Tibial nerve (tissue), 4 donors: Measurements from ENCODE around the gene USB1. TPM values are rescaled to one million over a fixed set of nuclear protein-coding genes. Genes with fewer than 3 reads are reported as not detected.

Experiments
- DNase-seq, 2 donors: peaks; one replicate each; pipeline ENCODE4 v3.0.0-alpha.2; 2019; ENCODE audit warnings: low spot score in 2 of 2
- H3K27ac ChIP-seq, 4 donors: fragments of 200-600 bp; sonication (generic) in 3 of 4; one replicate each; pipeline ENCODE4 v1.5.1; 2017 to 2019; ENCODE audit warnings: mild to moderate bottlenecking in 1 of 4
- H3K27me3 ChIP-seq, 2 donors: fragments of 200-600 bp; sonication (generic) in 1 of 2; one replicate each; pipeline versions ENCODE4 v1.5.1 to v1.6.0; 2017 to 2019
- H3K36me3 ChIP-seq, 3 donors: fragments of 200-600 bp; sonication (generic); one replicate each; pipeline ENCODE4 v1.5.1; 2018 to 2019
- H3K4me1 ChIP-seq, 4 donors: fragments of 200-600 bp; sonication (generic) in 3 of 4; one replicate each; pipeline ENCODE4 v1.5.1; 2017 to 2019
- H3K4me3 ChIP-seq, 4 donors: fragments of 200-600 bp; sonication (generic) in 3 of 4; one replicate each; pipeline ENCODE4 v1.5.1; 2017 to 2019; ENCODE audit warnings: mild to moderate bottlenecking in 1 of 4, moderate library complexity in 1 of 4
- H3K9me3 ChIP-seq, 4 donors: fragments of 200-600 bp; sonication (generic) in 3 of 4; one replicate each; pipeline ENCODE4 v1.5.1; 2017 to 2019
- EP300 ChIP-seq, 2 donors: sonication (generic); formaldehyde crosslinking; IDR thresholded peaks; one replicate each; pipeline ENCODE4 v1.6.1; 2017; ENCODE audit warnings: antibody characterized with exemption in 2 of 2, mild to moderate bottlenecking in 1 of 2
- POLR2A ChIP-seq, 2 donors: fragments of 450-650 bp; IDR thresholded peaks; one replicate each; pipeline ENCODE4 v1.6.1; 2017; ENCODE audit warnings: antibody characterized with exemption in 2 of 2, mild to moderate bottlenecking in 2 of 2, moderate library complexity in 2 of 2
- WGBS, 2 donors: methylation state at CpG; one replicate each; pipeline ENCODE4 v1.1.5; 2018; 5-methylcytosine and 5-hydroxymethylcytosine counted together
- total RNA-seq, 4 donors: library from RNA; depleted of rRNA; stranded (reverse); fragments of >200 nt; gene quantifications; one replicate each; pipeline ENCODE4 v1.1.0, GENCODE V29; 2016
- TF ChIP-seq, protein P1 (sequence below), 5 experiments: fragments of 200-600 bp in 3 of 5; fragments of 450-650 bp in 2 of 5; sonication (generic) in 3 of 5; IDR thresholded peaks; one replicate each; pipeline ENCODE4 v1.5.1; 2016 to 2019; ENCODE audit warnings: antibody characterized with exemption in 5 of 5, mild to moderate bottlenecking in 3 of 5, moderate library complexity in 2 of 5

USB1 gene
- total RNA-seq, 4 donors from 2014 or later, result 23.1 to 80.4 (median 31.6) TPM

GRCh38 chr16:58046054-58046881 lies 45.1 kb downstream of the USB1 start:
- 35 to 46% methylated on average over 14 of the region's 16 CpGs for WGBS, 2 donors
- TF ChIP-seq, protein P1, sequence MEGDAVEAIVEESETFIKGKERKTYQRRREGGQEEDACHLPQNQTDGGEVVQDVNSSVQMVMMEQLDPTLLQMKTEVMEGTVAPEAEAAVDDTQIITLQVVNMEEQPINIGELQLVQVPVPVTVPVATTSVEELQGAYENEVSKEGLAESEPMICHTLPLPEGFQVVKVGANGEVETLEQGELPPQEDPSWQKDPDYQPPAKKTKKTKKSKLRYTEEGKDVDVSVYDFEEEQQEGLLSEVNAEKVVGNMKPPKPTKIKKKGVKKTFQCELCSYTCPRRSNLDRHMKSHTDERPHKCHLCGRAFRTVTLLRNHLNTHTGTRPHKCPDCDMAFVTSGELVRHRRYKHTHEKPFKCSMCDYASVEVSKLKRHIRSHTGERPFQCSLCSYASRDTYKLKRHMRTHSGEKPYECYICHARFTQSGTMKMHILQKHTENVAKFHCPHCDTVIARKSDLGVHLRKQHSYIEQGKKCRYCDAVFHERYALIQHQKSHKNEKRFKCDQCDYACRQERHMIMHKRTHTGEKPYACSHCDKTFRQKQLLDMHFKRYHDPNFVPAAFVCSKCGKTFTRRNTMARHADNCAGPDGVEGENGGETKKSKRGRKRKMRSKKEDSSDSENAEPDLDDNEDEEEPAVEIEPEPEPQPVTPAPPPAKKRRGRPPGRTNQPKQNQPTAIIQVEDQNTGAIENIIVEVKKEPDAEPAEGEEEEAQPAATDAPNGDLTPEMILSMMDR (IDR thresholded peaks at IDR 0.05), result no peak
- TF ChIP-seq POLR2A (IDR thresholded peaks at IDR 0.05) (no peak), EP300 (IDR thresholded peaks at IDR 0.05) (no peak)
- H3K27ac ChIP-seq, result peak overlapping the region; percentile 47 to 87 (median 73)
- no peak for DNase-seq
- H3K9me3 ChIP-seq, result no peaks in the 10 kb centered on the region
- H3K4me3 ChIP-seq, result no peak overlapping the region
- H3K4me1 ChIP-seq, result peaks cover 0 to 51% (median 22%) of the 10 kb centered on the region in 4 donors
- no peaks in the 10 kb centered on the region for H3K27me3 ChIP-seq
- H3K36me3 ChIP-seq, result peaks cover 0 to 41% (median 0%) of the 10 kb centered on the region in 3 donors

GRCh38 chr16:58046936-58047335 lies 45.7 kb downstream of the USB1 start:
- Histone ChIP-seq H3K4me3 (no peak overlapping the region), H3K36me3 (peaks cover 0 to 35% (median 0%) of the 10 kb centered on the region in 3 donors), H3K27me3 (no peaks in the 10 kb centered on the region), H3K9me3 (no peaks in the 10 kb centered on the region), H3K27ac (peak overlapping the region; percentile 47 to 87 (median 73)), H3K4me1 (peaks cover 0 to 51% (median 22%) of the 10 kb centered on the region in 4 donors)
- no peak for DNase-seq
- 42 to 46% methylated on average over 4 to 6 of the region's 6 CpGs for WGBS, 2 donors
- TF ChIP-seq POLR2A (IDR thresholded peaks at IDR 0.05), result no peak

DNA sequence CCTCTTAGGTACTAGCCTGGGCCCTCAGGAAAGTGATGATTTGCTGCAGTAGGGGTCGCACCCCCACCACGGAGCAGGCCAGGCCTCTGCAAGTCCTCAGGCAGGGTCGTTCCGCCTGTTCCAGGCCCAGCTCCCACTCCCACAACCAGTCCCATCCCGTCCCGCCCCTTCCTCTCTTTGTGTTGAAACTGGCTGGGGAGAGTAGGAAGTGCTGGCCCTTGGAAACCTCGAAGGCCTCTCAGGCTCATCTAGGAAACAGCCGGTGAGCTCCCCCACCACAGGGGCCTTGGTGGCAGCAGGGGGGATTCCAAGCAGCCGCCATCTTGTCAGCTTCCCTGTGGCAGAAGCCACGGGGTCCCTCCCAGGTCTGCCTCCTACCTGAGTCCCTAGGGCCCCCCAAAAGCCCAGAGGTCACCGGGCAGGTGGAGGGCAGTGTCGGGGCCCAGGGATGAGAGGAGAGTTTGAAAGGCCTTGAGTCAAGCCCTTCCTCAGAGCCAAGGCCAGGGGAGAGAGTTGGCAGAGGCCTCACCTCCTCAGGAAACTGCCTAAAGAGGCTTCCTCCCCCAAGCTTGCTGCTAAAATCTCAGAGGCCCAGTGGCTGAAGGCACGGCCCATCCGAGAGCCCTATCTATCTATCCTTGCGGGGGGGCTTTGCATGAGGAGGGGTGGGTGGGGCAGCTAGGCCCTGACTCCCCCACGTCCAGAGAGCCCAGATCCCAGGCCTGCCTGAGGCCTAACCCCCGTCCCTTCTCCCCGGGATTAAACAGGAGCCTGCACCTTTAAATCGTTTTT lies 46.5 kb downstream of the USB1 start:
- DNase-seq, result no peak
- WGBS, 2 donors, result 48 to 51% methylated on average over 19 of the region's 19 CpGs
- no peaks in the 10 kb centered on the region for H3K9me3 ChIP-seq
- H3K36me3 ChIP-seq, result peaks cover 0 to 27% (median 0%) of the 10 kb centered on the region in 3 donors
- H3K4me1 ChIP-seq, result peaks cover 0 to 51% (median 22%) of the 10 kb centered on the region in 4 donors
- TF ChIP-seq, protein P1 (IDR thresholded peaks at IDR 0.05), result no peak
- TF ChIP-seq EP300 (IDR thresholded peaks at IDR 0.05), result no peak
- TF ChIP-seq POLR2A (IDR thresholded peaks at IDR 0.05), result no peak
- H3K4me3 ChIP-seq, result no peak overlapping the region
- H3K27ac ChIP-seq, result peak overlapping the region; percentile 47 to 87 (median 73)
- no peaks in the 10 kb centered on the region for H3K27me3 ChIP-seq

DNA sequence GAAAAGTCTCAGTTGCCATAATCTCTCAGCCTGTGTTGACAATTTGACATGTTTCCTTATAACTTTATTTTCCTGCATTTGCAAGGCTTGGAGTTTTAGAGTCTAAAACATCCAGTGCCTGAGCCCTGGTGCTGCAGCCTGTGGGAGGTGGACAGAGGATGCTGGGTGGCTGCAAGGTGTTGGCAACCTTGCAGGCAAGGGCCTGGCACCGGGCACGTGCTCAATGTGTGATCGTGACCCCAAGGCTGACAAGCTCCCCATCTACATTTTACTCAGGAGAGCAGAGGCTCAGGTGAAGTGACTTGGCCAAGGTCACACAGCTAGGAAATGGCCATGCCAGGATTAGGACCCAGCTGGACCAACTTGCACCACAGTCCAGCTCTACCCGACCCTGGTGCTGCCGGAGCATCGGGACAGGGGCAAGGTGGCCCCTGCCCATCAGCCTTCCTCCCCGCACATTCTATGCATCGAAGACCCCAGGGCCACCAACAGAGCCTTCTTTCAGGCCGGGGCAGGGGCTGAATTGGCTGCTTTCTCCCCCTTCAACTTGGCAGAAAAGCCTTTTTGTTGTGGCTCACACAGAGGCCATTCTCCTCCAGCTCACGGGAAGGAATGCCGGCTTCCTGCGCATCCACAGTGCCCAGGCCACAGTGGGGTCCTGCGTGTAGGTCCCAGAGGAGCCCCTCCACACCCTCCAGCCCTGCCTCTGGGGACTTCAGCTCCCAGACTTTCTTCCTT lies 47.5 kb downstream of the USB1 start:
- TF ChIP-seq POLR2A (IDR thresholded peaks at IDR 0.05), result no peak
- TF ChIP-seq, protein P1 (IDR thresholded peaks at IDR 0.05), result no peak
- TF ChIP-seq EP300 (IDR thresholded peaks at IDR 0.05), result no peak
- H3K9me3 ChIP-seq, result no peaks in the 10 kb centered on the region
- DNase-seq, result no peak
- H3K4me3 ChIP-seq, result no peak overlapping the region
- H3K27ac ChIP-seq, result peak overlapping the region in 3 of 4 donors; percentile 15 to 87 (median 86)
- peaks cover 0 to 18% (median 0%) of the 10 kb centered on the region in 3 donors for H3K36me3 ChIP-seq
- H3K4me1 ChIP-seq, result peaks cover 0 to 51% (median 22%) of the 10 kb centered on the region in 4 donors
- no peaks in the 10 kb centered on the region for H3K27me3 ChIP-seq
- WGBS, 2 donors, result 46 to 56% methylated on average over 3 to 8 of the region's 13 CpGs
